ENCODE data around the gene COX14. TPM values are rescaled to one million over a fixed set of nuclear protein-coding genes. Genes with fewer than 3 reads are reported as not detected.

COX14 gene
- total RNA-seq, 1 experiment from 2014 or later = 31.9 TPM

- no peaks in the 10 kb centered on the region for H3K79me1 ChIP-seq (ENCODE audit: insufficient read depth, low read depth, low read length, poor library complexity, severe bottlenecking)
- no peaks in the 10 kb centered on the region for H3K9me3 ChIP-seq (ENCODE audit: control insufficient read depth, low read depth, low read length)
- no peak overlapping the region for H2BK12ac ChIP-seq (ENCODE audit: insufficient read length, low read depth, low read length)
- H3K14ac ChIP-seq (ENCODE audit: insufficient read depth, low read length) = no peak overlapping the region
- no peak overlapping the region for H3K23ac ChIP-seq (ENCODE audit: insufficient read length, low read depth, low read length)
- H4K5ac ChIP-seq (ENCODE audit: insufficient read length, low read depth, low read length) = no peak overlapping the region
- peaks cover 15 to 18% of the 10 kb centered on the region in 2 experiments for H3K4me1 Mint-ChIP-seq
- no peaks in the 10 kb centered on the region for H4K20me1 ChIP-seq (ENCODE audit: control insufficient read depth, insufficient read depth, insufficient read length)
- no peak overlapping the region for H3K4me2 ChIP-seq (ENCODE audit: insufficient read depth, insufficient read length, low read length)
- peaks cover 15% of the 10 kb centered on the region; the same call in 1 of the 2 replicates for H3K79me2 ChIP-seq (ENCODE audit: insufficient read depth, low read length)
- H2BK120ac ChIP-seq (ENCODE audit: low read depth, low read length, poor library complexity, severe bottlenecking) = no peak overlapping the region
- no peak overlapping the region for H3K9ac ChIP-seq (ENCODE audit: extremely low read depth, insufficient read length, low read length)
- H3K9me3 Mint-ChIP-seq = no peaks in the 10 kb centered on the region
- H3K56ac ChIP-seq (ENCODE audit: insufficient read length, low read depth, low read length) = no peak overlapping the region
- H2AFZ ChIP-seq (ENCODE audit: low read length) = no peak overlapping the region
- H3T11ph ChIP-seq (ENCODE audit: low read length) = no peak overlapping the region
- no peak overlapping the region for H3K27ac ChIP-seq (ENCODE audit: insufficient read length, low read depth, low read length)
- TF ChIP-seq CTCF (conservative IDR thresholded peaks at IDR 0.05) = no peak
- no peaks in the 10 kb centered on the region for H3K27me3 Mint-ChIP-seq (ENCODE audit: low read depth)
- no peak overlapping the region for H3K4me3 Mint-ChIP-seq
- H4K91ac ChIP-seq (ENCODE audit: insufficient read length, low read depth, low read length) = no peak overlapping the region
- H3K4ac ChIP-seq (ENCODE audit: low read depth, low read length) = no peak overlapping the region
- no peak overlapping the region for H2BK20ac ChIP-seq (ENCODE audit: low read depth, low read length, poor library complexity, severe bottlenecking)
- no CpG with 5 or more reads among the region's 2 CpGs for WGBS (ENCODE audit: extremely low coverage, insufficient read length, low lambda C conversion rate)
- no peak overlapping the region for H4K8ac ChIP-seq (replicated peaks; ENCODE audit: insufficient read length, low read depth, low read length)
- no peak for DNase-seq
- no peaks in the 10 kb centered on the region for H3K4me1 ChIP-seq (ENCODE audit: insufficient read depth, low read length)
- H2BK15ac ChIP-seq (ENCODE audit: low read depth, low read length) = no peak overlapping the region
- no peak overlapping the region for H3K18ac ChIP-seq (ENCODE audit: insufficient read length, low read depth, low read length)
- 0 out of 7 replicates have a peak overlapping the region, but pooled peaks of 1 of the 3 experiments have one; percentile 47 for H3K27ac Mint-ChIP-seq
- no peak overlapping the region for H2BK5ac ChIP-seq (ENCODE audit: insufficient read length, low read length)
- no peak overlapping the region for H2AK5ac ChIP-seq (ENCODE audit: insufficient read length, low read length)
- H3K27me3 ChIP-seq (ENCODE audit: insufficient read depth, low read length) = no peaks in the 10 kb centered on the region
- peaks cover 8 to 18% (median 10%) of the 10 kb centered on the region in 3 experiments for H3K36me3 Mint-ChIP-seq (ENCODE audit: insufficient read depth in 1 of 3, low read depth in 3 of 3)
- peaks cover 6% of the 10 kb centered on the region for H3K23me2 ChIP-seq (ENCODE audit: insufficient read length, low read depth, low read length, poor library complexity, severe bottlenecking)
Observed at GRCh38 chr12:50162230-50162629, 50.2 kb downstream of the COX14 start.

Data from H9 (cell line).